GM19324 (cell line): ENCODE results near the gene COQ8B.
"Not testable (repeated sequence)": the region's sequence is repeated elsewhere in the genome, so short reads cannot be mapped to it uniquely, and the experiment has no call there.

Source experiments
- ATAC-seq: cut with Tn5 transposase; IDR thresholded peaks from one replicate; pipeline ENCODE4 v1.9.1; 2021; ENCODE audit warnings: mild to moderate bottlenecking, moderate library complexity; ENCODE audit not compliant: unreplicated experiment, low FRiP score

The COQ8B gene

DNA sequence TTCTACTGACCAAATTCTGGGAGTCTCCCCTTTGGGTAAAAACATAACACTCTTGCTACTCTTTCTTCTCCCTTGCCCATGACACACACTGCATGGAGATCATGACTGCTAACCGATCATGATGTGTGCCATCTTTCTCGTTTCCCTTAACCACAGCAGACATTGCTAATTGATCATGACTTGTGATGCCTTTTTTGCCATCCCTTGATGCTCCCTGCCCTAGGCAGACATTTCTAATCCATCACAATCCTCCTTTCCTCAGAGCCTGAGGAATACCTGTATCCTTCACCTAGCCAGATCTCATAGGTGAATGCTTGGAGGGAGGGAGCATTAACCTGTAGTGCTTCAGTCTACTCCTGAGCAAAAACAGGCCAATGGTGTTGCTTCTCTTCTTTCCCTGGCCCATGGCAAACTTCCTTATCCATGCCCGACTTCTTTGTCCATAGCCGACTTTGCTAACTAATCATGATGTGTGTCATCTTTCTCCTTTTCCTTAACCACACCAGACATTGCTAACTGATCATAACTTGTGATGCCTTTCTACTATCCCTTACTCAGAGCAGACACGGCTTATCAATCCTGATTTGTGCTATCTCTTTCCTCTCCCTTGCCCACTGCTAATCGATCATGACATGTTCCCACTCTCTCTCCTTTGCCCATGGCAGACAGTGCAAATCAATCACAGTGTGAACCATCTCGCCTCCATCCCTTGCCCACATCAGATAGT lies 44.0 kb downstream of the COQ8B start:
- no peak for ATAC-seq

DNA sequence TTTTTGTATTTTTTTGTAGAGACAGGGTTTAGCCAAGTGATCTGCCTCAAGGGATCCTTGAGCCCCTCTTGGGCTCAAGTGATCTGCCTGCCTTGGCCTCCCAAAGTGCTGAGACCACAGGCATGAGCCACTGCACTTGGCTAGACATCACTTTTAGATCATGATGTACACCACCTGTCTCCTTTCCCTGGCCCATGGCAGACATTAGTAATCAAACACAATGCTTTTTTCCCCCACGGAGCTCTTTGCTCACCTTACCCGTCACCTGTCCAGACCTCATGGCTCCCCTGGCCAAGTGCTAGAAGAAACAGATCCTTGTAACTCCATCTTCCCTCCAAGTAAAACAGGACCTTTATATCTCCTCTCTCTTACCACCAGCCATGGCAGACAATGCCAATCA lies 44.6 kb downstream of the COQ8B start:
- no peak for ATAC-seq

DNA sequence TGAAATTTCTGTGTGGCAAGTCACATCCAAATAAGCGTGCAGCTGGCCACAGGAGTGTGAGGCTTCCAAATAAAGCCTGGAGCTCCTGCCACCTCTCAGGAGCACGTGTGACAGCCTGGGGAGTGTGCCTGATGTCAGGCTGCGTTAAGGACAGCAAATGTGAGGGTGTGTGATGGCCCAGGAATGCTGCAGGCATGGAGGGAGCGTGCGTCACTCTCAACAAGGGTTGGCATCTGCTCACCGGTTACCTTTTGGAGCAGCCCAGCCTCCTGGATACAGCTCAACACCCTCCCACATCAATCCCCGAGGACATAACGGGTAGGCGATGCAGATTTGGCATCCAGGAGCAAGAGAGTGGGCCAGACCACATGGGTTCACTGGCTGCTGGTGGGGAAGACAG lies 45.3 kb downstream of the COQ8B start:
- no peak for ATAC-seq

DNA sequence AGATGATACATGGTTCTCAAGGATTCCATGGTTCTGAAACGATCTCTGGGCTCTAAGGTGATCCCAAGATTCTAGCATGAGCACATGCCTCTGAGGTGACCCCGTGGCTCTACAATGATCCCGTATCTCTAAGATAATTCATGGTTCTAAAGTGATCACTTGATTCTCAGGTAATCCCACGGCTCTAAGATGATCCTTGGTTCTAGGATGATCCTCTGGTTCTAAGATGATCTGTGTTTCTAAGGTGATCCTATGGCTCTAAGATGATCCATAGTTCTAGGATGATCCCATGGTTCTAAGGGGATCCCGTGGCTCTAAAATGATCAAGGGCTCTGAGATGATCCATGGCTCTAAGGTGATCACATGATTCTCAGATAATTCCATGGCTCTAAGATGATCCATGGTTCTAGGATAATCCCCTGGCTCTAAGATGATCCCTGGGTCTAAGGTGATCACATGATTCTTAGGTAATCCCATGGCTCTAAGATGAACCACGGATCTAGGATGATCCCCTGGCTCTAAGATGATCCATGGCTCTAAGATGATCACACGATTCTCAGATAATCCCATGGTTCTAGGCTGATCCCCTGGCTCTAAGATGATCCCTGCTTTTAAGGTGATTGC lies 47.6 kb downstream of the COQ8B start:
- ATAC-seq, result no peak

DNA sequence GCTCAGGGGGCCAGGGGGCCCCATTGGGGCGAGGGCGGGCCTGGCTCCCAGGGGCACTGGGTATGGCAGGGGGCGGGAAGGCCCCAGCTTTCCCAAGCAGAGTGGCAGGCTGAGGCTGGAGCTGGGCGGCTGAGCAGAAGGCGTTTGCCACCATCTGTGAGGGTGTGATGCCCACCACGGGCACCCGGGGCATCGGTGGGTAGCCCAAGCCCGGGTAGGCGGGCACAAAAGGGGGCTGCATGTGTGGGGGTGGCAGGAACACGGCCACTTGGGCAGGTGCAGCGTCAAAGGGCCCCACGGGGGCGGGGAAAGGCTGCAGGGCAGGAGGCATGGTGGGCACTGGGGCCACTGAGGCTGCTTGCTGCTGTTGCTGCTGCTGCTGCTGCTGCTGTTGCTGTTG lies 49.1 kb downstream of the COQ8B start:
- no peak for ATAC-seq

DNA sequence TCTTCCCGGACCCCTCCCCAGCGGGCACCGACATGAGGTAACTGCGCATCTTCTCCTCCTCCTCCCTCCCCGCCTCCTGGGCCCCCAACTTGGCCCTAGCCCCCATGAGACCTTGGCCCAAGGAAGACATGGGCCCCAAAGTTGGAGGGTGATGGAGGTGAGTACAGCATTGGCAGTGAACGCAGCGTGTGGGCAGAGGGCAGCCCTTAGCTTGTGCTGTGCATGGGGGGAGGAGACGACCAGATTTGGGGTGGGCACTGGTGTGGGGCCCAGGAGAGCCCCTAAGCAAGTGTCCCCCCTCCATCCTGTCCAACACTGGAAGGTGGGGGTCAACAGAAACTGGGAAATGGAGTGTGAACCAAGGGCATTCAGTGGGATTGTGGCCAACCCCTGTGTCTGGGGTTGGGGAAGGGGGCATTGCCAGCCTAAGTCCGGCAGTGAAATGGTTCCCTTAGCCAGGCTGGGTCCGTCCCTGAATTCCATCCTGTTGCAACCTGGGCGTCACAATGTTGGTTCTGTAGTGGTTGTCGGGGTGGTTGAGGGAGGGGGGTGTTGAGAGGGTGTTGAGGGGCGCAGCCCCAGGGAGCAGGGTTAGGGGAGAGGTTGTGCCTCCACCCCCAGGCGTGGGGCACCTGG lies 49.8 kb downstream of the COQ8B start:
- no peak for ATAC-seq

DNA sequence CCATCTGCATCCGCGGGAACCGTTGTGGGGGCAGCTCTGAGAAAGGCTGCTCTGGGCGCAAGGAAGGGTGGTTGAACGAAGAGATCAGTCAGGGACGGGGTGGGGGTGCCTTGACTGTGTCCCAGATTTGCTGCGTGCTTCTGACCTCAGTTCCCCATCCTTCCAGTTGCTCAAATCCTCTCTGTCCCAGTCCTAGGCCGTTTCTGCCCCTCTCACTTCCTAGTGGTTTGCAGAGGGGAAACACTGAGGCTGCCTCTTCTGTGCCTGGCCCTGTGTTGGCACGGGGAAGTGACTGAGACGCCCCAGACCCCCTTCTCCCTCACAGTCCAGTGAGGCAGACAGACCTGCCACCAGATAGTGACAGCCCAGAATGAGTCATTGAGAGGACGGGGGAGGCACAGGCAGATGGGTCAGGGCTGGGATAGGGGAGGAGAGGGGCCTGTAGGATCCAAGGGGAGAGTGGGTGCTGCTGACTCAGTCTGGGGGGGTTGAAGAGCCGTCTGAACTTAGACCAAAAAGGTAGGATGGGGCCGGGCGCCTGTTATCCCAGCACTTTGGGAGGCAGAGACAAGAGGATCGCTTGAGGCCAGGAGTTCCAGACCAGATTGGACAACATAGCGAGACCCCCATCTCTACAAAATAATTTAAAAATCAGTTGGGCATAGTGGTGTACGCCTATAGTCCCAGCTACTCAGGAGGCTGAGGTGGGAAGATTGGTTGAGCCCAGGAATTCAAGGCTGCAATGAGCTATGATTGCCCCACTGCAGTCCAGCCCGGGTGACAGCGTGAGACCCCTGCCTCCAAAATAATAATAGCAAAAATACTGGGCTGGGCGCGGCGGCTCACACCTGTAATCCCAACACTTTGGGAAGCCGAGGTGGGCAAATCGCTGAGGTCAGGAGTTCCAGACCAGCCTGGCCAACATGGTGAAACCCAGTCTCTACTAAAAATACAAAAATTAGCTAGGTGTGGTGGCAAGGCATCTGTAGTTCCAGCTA lies 52.7 kb downstream of the COQ8B start:
- ATAC-seq, result no peak

DNA sequence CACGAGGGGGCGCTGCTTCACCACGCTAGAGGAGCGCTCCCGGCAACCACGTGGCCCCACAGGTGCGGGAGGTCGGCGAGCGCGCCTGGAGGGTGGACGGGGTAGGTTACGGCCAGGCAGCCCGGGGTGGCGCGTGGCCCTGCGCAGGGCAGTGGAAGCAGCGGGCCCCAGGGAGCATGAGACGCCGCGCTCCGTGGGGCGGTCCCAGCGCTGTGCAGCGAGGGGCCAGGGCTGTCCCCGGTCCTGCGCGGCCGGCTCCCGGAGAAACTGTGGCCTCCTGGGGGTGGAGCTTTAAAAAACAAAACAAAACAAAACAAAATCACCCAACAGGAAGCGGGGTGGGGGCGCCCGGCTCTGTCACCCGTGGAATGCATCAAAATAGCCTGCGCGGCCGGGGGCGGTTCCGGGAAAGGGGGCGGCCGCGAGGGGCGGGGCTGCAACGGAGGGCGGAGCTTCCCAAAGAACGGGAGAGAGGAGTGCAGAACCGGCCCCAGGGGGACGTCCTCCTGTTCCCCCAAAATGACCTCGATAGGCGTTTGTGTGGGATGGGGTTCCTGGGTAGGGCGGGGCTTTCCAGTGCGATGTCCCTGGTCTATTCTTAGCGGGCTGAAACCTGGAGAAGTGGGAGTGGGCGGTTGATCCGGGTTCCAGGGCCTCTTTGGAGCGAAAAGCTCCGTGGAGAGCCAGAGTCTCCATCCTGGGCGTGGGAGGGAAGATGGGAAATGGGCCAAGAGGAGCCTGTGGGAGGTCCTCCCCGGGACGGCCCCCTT lies 53.6 kb downstream of the COQ8B start:
- ATAC-seq, result peak; percentile 82

DNA sequence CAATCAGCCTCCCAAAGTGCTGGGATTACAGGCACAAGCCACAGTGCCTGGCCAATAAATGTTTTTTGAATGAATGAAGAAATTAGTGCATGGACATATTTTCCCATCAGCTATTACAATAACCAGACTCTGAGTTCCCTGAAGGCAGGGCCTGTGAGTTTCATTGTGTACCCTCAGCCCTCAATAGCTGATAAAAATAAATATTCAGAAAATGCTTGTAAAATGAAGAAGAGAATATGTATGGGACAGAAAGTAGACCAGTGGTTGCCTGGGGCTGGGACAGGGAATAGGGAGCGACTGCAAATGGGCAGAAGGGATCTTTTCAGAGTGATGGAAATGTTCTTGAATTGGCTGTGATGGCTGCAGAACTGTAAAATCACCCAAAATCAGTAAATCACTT lies 55.1 kb downstream of the COQ8B start:
- no peak for ATAC-seq

DNA sequence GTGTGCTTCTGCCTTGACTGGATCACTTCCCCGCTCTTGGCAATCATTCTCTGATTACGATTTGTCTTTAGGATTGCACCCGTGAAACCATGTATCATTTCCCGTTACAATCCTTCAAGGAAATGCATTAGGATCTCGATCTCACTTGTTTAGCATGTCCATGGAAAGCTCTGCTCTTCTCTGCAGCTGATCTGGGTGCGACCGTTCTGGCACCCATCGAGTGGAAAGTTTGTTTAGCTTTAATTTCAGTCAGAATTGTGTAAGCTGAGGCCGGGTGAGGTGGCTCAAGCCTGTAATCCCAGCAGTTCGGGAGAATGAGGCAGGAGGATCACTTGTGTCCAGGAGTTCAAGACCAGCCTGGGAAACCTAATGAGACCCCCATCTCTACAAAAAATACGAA lies 57.1 kb downstream of the COQ8B start:
- no peak for ATAC-seq

DNA sequence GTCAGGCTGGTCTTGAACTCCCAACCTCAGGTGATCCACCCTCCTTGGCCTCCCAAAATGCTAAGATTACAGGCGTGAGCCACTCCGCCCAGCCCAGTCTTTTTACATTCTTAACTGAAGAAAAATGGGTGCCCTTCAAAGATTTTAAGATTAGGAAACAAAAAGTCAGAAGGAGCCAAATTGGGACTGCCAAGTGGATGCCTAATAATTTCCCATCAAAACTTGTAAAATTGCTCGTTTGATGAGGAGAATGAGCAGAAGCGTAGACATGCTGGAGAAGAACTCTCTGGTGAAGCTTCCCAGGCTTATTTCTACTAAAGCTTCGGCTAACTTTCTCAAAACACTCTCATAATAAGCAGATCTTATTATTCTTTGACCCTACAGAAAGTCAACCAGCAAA lies 57.6 kb downstream of the COQ8B start:
- no peak for ATAC-seq

DNA sequence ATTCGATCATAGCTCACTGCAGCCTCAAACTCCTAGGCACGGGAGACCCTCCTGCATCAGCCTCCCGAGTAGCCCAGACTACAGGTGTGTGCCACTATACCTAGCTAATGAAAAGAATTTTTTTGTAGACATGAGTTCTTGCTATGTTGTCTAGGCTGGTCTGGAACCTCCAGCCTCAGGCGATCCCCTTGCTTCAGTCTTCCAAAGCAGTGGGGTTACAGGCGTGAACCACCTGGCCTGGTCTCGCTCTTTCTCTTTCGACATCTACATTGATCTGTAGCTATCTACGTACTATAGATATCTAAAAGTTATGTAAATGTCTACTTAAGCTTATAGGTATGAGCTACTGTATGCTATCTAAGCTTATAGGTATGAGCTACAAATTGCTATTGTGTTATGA lies 58.7 kb downstream of the COQ8B start:
- ATAC-seq, result no peak

DNA sequence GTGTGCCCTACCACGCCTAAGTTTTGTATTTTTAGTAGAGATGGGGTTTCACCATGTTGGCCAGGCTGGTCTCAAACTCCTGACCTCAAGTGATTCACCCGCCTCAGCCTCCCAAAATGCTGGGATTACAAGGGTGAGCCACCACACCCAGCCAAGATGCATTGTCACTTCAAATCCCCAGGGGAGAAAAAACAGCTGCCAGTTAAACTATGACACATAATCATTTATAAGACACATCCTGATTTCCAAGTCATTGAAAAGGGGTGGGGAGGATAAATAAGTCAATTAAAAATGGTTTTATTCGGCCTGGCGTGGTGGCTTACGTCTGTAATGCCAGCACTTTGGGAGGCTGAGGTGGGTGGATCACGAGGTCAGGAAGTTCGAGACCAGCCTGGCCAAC lies 61.0 kb downstream of the COQ8B start:
- not testable (repeated sequence) for ATAC-seq

DNA sequence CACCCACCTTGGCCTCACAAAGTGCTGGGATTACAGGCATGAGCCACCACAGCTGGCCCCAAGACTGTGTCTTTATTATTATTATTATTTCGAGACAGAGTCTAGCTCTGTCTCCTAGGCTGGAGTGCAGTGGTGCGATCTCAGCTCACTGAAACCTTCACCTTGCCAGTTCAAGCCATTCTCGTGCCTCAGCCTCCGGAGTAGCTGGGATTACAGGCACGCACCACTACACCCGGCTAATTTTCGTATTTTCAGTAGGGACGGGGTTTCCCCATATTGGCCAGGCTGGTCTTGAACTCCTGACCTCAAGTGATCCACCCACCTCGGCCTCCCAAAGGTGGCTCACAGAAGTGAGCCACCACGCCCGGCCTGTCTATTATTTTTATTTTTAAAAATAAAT lies 64.4 kb downstream of the COQ8B start:
- not testable (repeated sequence) for ATAC-seq

DNA sequence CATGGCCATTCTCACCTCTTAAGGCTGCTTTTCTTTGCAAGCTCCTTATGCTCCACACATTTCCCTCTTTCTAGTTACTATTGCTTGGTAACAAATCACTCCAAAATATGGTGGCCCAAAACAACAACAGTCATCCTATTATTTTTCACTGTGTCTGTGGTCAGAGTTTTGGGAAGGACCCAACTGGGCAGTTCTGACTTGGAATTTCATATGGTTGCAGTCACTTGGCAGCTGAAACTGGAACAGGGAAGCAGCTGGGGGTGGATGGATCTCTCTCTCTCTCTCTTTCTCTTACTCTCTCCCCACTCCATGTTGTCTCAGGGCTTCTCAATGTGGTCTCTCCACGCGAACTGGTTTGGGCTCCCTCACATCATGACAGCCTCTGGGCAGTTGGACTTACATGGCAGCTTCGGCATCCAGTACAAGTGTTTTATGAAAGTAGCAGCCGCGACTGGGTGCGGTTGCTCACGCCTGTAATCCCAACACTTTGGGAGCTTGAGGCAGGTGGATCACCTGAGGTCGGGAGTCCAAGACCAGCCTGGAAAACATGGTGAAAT lies 65.9 kb downstream of the COQ8B start:
- ATAC-seq, result no peak

DNA sequence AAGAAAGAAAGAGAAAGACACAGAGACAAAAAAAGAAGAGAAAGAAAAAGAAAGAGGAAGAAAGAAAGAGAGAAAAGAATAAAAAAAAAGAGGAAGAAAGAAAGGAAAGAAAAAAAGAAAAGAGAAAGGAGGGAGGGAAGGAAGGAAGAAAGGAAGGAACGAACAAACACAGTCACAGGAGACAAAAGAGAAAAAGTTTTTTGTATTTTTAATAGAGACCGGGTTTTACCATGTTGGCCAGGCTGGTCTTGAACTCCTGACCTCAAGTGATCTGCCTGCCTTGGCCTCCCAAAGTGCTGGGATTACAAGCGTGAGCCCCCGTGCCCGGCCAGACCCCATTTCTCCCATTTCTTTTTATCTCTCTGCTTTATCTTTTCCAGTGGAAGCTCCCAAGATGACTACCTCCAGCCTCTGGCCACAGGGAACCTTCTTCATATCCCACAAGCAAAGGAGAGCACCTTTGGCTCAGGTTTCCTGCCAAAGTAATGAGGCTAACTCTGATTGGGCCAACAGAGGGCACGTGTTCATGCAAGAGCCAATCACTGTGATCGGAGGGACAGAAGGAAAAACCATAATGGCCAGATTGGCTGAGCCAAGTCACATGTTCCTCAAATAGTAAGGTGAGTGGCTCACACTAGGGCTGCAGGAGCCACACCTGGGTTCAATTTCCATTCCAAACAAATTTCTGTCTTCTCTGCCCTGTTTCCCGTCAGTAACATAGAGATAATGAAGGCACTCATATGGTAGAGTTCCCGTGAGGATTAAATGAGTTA lies 66.6 kb downstream of the COQ8B start:
- not testable (repeated sequence) for ATAC-seq

DNA sequence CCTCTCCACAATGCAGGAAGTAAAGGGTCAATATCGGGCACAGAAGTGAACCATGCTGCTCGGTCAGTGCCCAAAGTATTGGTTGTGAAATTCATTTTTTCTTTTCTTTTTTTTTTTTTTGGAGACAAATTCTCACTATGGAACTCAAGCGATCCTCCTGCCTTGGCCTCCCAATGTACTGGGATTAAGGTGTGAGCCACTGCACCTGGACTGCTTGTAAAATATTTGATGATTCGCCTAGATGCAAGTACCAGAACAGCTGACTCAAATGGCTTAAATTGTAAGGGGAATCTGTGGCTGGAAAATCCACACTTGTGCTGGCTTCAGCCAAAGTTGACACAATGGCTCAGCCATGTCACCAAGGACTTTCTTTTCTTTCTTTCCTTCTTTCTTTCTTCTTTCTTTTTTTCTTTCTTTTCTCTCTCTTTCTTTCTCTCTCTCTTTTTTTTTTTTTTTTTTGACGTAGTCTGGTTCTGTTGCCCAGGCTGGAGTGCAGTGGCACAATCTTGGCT lies 69.9 kb downstream of the COQ8B start:
- no peak for ATAC-seq

DNA sequence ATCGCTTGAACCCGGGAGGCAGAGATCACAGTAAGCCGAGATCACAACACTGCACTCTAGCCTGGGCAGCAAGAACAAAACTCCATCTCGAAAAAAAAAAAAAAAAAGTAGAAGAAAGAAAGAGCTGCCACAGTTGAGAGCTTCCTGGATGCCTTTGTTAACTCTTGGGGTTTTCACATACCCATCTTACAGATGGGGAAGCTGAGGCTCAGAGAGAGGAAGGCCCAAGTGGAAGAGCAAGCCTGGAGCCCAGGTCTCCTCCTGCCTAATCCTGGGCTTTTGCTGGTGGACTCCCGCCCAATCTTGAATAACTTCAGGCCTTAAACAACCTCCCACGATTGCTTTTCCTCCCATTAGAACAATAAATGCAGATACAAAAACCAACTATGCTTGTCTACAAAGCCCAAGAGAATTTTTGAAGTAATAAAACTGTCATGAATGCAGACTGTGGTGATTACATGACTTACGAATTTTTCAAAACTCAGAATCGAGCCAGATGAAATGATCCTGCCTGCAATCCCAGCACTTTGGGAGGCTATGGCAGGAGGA lies 73.9 kb downstream of the COQ8B start:
- no peak for ATAC-seq
